ENCODE results near the gene CMIP.

Gene CMIP

GRCh38 chr16:81593481-81593880, 148.9 kb downstream of the CMIP start:
- Histone ChIP-seq H3K27ac (no peak overlapping the region), H3K9me3 (no peaks in the 10 kb centered on the region), H3K36me3 (peaks cover 5% of the 10 kb centered on the region), H3K4me3 (ENCODE audit: low read depth in 1 of 2, low read length in 1 of 2) (no peak overlapping the region), H3K4me1 (ENCODE audit: control insufficient read depth in 1 of 2, insufficient read depth in 1 of 2, low read depth in 1 of 2, low read length in 1 of 2) (peaks cover 16 to 18% of the 10 kb centered on the region in 2 experiments), H3K27me3 (no peaks in the 10 kb centered on the region)
- no peak for TF ChIP-seq CTCF (IDR thresholded peaks at IDR 0.05)

GRCh38 chr16:81595629-81596292, 151.2 kb downstream of the CMIP start:
- TF ChIP-seq CTCF (IDR thresholded peaks at IDR 0.05), result no peak
- H3K36me3 ChIP-seq, result no peaks in the 10 kb centered on the region

GRCh38 chr16:81597079-81597658, 152.6 kb downstream of the CMIP start:
- H3K4me3 ChIP-seq (ENCODE audit: low read depth in 1 of 2, low read length in 1 of 2), result no peak overlapping the region
- TF ChIP-seq CTCF (IDR thresholded peaks at IDR 0.05), result no peak
- no peaks in the 10 kb centered on the region for H3K36me3 ChIP-seq
- peak overlapping the region; percentile 58 for H3K27ac ChIP-seq
- H3K9me3 ChIP-seq, result no peaks in the 10 kb centered on the region
- no peaks in the 10 kb centered on the region for H3K27me3 ChIP-seq
- peaks cover 16 to 25% of the 10 kb centered on the region in 2 experiments for H3K4me1 ChIP-seq (ENCODE audit: control insufficient read depth in 1 of 2, insufficient read depth in 1 of 2, low read depth in 1 of 2, low read length in 1 of 2)

More at GRCh38 chr16:81595629-81596292, 151.2 kb downstream of the CMIP start:
- H3K27me3 ChIP-seq, result no peaks in the 10 kb centered on the region
- peaks cover 16 to 23% of the 10 kb centered on the region in 2 experiments for H3K4me1 ChIP-seq (ENCODE audit: control insufficient read depth in 1 of 2, insufficient read depth in 1 of 2, low read depth in 1 of 2, low read length in 1 of 2)
- H3K27ac ChIP-seq, result no peak overlapping the region
- H3K4me3 ChIP-seq (ENCODE audit: low read depth in 1 of 2, low read length in 1 of 2), result no peak overlapping the region
- H3K9me3 ChIP-seq, result no peaks in the 10 kb centered on the region

GRCh38 chr16:81598083-81598482, 153.5 kb downstream of the CMIP start:
- no peaks in the 10 kb centered on the region for H3K36me3 ChIP-seq

GRCh38 chr16:81599034-81599744, 154.6 kb downstream of the CMIP start:
- TF ChIP-seq CTCF (IDR thresholded peaks at IDR 0.05), result no peak
- no peak overlapping the region for H3K4me3 ChIP-seq (ENCODE audit: low read depth in 1 of 2, low read length in 1 of 2)
- H3K4me1 ChIP-seq (ENCODE audit: control insufficient read depth in 1 of 2, insufficient read depth in 1 of 2, low read depth in 1 of 2, low read length in 1 of 2), result peaks cover 16 to 25% of the 10 kb centered on the region in 2 experiments
- H3K27ac ChIP-seq, result no peak overlapping the region
- H3K9me3 ChIP-seq, result no peaks in the 10 kb centered on the region
- no peaks in the 10 kb centered on the region for H3K27me3 ChIP-seq
- no peaks in the 10 kb centered on the region for H3K36me3 ChIP-seq

More at GRCh38 chr16:81598083-81598482, 153.5 kb downstream of the CMIP start:
- Histone ChIP-seq H3K4me1 (ENCODE audit: control insufficient read depth in 1 of 2, insufficient read depth in 1 of 2, low read depth in 1 of 2, low read length in 1 of 2) (peaks cover 16 to 25% of the 10 kb centered on the region in 2 experiments), H3K27ac (peak overlapping the region; percentile 58), H3K27me3 (no peaks in the 10 kb centered on the region), H3K9me3 (no peaks in the 10 kb centered on the region), H3K4me3 (ENCODE audit: low read depth in 1 of 2, low read length in 1 of 2) (no peak overlapping the region)
- no peak for TF ChIP-seq CTCF (IDR thresholded peaks at IDR 0.05)
